ENCODE data around the gene RLIM. TPM values are rescaled to one million over a fixed set of nuclear protein-coding genes. Genes with fewer than 3 reads are reported as not detected.

Gene RLIM
- polyA plus RNA-seq, 1 donor = 20.1 TPM

DNA sequence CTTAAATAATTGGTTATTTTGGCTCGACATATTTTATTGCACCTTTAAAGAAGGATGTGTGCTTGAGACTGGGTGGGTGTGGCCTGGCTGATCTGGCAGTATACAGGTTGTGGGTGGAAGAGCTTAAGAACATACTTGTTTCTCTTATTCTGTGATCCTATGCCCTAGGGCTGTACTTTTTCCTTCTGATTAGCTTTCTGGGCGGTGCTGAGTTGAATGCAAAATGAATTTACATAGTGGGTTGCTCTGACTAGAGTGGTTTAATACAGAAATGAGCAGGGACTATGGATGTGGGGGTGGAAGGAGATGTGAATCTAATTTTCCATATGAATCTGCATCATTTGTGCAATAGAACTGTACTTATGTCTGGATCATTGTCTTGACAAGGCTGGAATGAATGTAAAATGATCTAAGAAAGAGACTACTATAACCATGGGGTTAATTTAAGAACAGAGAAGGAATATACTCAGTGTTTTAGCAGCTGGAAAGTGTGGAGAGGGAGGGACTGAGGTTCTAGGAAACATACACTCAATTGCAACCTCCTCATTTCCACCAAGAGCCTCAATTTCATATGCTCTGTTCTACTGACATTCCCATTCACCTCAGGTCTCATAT is 73.7 kb downstream of the RLIM start:
- H3K4me1 ChIP-seq (ENCODE audit: control insufficient read depth, insufficient read depth, low read length) = no peaks in the 10 kb centered on the region
- H3K9me3 ChIP-seq (ENCODE audit: control insufficient read depth, low read depth, low read length) = no peaks in the 10 kb centered on the region
- no peak overlapping the region for H3K27ac ChIP-seq (ENCODE audit: low read length)
- H3K36me3 ChIP-seq (ENCODE audit: control insufficient read depth, insufficient read depth, low read length) = no peaks in the 10 kb centered on the region
- H3K4me3 ChIP-seq (ENCODE audit: low read length) = no peak overlapping the region
- no peaks in the 10 kb centered on the region for H3K27me3 ChIP-seq (ENCODE audit: control insufficient read depth, insufficient read depth, low read length)
- no CpG with 5 or more reads among the region's 2 CpGs for WGBS (ENCODE audit: insufficient coverage, low lambda C conversion rate)
- DNase-seq = no peak

DNA sequence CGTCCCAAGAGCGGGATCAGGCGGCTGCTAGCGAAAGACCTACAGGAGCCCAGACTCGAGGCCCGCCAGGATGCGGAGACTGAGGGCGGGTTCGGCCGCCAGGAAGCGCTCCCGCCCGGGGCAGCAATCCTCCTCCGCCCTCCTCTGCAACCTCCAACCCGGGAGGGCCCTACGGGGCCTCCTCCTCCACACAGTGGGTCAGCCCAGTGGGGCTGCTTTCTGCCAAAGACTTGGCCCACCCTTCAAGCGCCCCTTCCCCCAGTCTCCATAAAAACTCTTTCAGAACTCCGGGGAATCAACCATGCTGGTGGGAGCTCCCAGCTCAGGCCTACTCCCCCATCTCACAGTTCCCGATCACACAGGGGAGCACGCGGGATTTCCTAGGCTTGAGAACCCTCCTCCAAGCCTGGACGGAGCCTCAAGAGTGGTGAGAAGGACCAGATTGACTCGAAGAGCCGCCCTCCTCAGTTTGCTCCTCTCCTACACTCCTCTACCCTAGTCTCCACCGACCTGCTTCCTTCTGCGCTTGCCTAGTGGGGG is 77.5 kb downstream of the RLIM start:
- Histone ChIP-seq H3K4me3 (ENCODE audit: low read length) (peak overlapping the region; percentile 55), H3K27ac (ENCODE audit: low read length) (peak overlapping the region; percentile 89), H3K4me1 (ENCODE audit: control insufficient read depth, insufficient read depth, low read length) (peaks cover 8% of the 10 kb centered on the region), H3K9me3 (ENCODE audit: control insufficient read depth, low read depth, low read length) (no peaks in the 10 kb centered on the region), H3K36me3 (ENCODE audit: control insufficient read depth, insufficient read depth, low read length) (no peaks in the 10 kb centered on the region), H3K27me3 (ENCODE audit: control insufficient read depth, insufficient read depth, low read length) (no peaks in the 10 kb centered on the region)
- no CpG with 5 or more reads among the region's 26 CpGs for WGBS (ENCODE audit: insufficient coverage, low lambda C conversion rate)
- DNase-seq = peak in 1 of 2 donors; percentile 12

DNA sequence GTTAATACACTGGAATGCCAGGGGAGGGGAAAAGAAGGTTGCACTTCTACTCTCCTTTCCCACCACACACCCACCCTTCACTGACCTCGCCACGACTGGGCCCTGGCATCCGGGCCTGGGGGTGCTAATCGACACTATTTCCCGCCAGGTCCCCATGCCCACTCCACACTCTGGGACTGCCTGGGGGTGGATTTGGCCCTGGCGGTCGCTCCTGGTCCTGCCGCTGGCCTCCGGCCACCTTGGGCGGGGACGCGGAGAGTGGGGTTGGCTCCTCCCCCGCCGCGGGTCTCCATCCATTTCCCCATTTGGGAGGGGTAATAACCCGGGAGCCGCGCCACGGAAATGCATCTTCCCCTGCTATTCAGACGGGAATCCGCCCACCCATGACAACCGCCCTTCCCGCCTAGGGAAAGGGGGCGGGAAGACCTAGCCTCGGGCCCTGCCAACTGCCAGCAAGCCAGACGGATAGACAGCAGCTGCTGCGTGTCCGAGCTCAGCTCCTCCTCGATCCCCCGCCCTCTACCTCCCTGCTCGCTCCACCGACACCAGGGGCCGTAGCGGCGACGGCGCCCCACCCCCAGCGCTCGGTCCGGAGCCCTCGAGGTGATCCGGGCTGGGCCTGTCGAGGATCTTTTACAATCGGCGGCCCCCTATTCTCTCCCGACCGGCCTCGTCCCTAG is 78.1 kb downstream of the RLIM start:
- no CpG with 5 or more reads among the region's 48 CpGs for WGBS (ENCODE audit: insufficient coverage, low lambda C conversion rate)
- peak overlapping the region; percentile 89 for H3K27ac ChIP-seq (ENCODE audit: low read length)
- no peaks in the 10 kb centered on the region for H3K36me3 ChIP-seq (ENCODE audit: control insufficient read depth, insufficient read depth, low read length)
- no peaks in the 10 kb centered on the region for H3K27me3 ChIP-seq (ENCODE audit: control insufficient read depth, insufficient read depth, low read length)
- H3K9me3 ChIP-seq (ENCODE audit: control insufficient read depth, low read depth, low read length) = no peaks in the 10 kb centered on the region
- peaks cover 8% of the 10 kb centered on the region for H3K4me1 ChIP-seq (ENCODE audit: control insufficient read depth, insufficient read depth, low read length)
- peak overlapping the region; percentile 55 for H3K4me3 ChIP-seq (ENCODE audit: low read length)
- DNase-seq = peak; percentile 75 to 81

DNA sequence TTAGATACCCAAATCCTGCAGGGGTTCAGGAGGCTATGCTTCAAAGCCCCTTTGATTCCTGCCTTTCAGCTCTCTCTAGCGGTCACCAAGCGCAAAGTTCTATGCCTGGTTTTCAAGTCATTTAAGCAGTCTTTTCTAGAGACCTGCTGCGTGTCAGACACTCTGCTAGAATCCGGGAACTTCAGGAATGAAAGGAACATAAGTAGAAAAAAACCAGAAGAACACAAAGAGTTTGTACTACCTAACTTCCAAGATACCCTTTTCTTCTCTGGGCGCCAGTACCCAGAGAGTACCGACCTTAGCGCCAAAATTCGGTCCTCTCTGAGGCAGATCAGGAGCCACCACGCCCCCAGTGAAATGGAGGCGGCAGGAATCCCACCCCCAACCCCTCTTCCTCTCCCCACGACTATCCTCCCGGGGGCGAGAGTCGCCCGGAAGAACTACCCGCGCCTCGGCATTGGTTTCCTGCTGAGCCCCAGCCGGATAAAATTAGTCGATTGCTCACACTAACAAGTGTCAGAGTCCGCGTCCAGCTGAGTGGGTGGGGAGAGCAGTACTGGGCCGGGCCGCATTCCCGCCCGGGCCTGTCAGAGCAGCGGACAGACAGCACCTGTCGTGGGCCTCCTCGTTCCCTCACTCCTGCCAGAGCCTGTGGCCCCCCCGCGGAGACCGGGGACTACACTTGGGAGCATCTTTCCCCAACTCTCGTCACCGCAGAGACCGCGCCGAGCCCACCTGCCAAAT is 78.8 kb downstream of the RLIM start:
- Histone ChIP-seq H3K4me1 (ENCODE audit: control insufficient read depth, insufficient read depth, low read length) (peaks cover 8% of the 10 kb centered on the region), H3K4me3 (ENCODE audit: low read length) (peak overlapping the region; percentile 55), H3K36me3 (ENCODE audit: control insufficient read depth, insufficient read depth, low read length) (no peaks in the 10 kb centered on the region), H3K27me3 (ENCODE audit: control insufficient read depth, insufficient read depth, low read length) (no peaks in the 10 kb centered on the region), H3K9me3 (ENCODE audit: control insufficient read depth, low read depth, low read length) (no peaks in the 10 kb centered on the region), H3K27ac (ENCODE audit: low read length) (peak overlapping the region; percentile 89)
- no CpG with 5 or more reads among the region's 37 CpGs for WGBS (ENCODE audit: insufficient coverage, low lambda C conversion rate)
- peak; percentile 80 to 88 for DNase-seq

Other genes starting within 250 kb of the RLIM start
- 7.2 TPM for gene SLC16A2, start 193.1 kb downstream of the RLIM start, polyA plus RNA-seq

Measured in large intestine (tissue), 3 donors.